ENCODE data around the gene IBA57.
"Not testable (repeated sequence)": the region's sequence is repeated elsewhere in the genome, so short reads cannot be mapped to it uniquely, and the experiment has no call there.

IBA57 gene

DNA sequence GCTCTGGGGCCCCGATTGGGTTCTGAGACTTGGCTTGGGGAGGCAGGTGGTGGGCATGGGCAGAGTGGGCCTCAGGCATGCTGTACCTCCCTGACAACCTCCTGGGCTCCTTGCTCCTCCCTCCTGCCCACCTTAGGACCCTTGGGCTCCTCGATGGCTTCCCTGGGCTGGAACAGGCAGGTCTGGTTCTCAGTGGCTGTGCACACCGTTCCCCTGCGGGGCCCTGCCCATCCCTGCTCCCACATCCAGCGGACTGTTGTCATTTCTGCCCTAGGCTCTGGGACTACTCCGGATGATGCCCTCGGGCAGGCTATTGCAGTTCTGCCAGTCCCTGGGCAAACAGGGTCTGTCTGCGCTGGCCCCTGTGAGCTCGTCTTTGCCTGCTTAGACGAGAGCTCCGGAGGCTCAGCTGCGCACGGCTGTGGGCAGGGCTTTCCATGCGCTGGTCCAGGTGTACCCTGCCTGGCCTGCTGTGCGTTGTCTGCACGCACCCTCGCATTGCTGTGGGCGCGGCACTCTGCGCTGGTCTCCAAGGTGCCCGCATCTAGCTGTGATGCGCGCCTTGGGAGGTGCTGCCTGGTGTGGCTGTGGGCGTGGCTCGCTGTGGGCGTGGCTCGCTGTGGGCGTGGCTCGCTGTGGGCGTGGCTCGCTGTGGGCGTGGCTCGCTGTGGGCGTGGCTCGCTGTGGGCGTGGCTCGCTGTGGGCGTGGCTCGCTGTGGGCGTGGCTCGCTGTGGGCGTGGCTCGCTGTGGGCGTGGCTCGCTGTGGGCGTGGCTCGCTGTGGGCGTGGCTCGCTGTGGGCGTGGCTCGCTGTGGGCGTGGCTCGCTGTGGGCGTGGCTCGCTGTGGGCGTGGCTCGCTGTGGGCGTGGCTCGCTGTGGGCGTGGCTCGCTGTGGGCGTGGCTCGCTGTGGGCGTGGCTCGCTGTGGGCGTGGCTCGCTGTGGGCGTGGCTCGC, 8.2 kb downstream of the IBA57 start:
- not testable (repeated sequence) for DNase-seq

DNA sequence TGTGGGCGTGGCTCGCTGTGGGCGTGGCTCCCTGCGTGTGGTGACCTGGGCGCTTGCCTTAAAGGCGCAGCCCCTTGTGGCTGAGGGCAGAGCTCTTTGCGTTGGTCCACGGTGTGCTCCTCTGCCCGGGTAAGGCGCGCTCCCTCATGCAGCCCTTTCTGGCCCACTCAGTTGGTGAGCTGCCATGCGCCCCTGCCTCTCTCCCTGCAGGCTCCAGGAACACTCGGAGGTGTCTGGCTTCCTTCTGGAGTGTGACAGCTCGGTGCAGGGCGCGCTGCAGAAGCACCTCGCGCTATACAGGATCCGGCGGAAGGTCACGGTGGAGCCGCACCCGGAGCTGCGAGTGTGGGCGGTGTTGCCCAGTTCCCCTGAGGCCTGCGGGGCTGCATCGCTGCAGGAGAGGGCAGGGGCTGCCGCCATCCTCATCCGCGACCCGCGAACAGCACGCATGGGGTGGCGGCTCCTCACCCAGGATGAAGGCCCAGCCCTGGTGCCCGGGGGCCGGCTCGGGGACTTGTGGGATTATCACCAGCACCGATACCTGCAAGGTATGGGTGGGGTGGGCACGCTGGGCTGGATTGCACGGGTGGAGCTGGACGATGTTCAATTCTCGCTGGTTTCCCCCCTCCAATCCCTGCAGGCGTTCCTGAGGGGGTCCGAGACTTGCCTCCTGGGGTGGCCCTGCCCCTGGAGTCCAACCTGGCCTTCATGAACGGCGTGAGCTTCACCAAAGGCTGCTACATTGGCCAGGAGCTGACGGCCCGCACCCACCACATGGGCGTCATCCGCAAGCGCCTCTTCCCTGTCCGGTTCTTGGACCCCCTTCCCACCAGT, 9.1 kb downstream of the IBA57 start:
- DNase-seq, result no peak

DNA sequence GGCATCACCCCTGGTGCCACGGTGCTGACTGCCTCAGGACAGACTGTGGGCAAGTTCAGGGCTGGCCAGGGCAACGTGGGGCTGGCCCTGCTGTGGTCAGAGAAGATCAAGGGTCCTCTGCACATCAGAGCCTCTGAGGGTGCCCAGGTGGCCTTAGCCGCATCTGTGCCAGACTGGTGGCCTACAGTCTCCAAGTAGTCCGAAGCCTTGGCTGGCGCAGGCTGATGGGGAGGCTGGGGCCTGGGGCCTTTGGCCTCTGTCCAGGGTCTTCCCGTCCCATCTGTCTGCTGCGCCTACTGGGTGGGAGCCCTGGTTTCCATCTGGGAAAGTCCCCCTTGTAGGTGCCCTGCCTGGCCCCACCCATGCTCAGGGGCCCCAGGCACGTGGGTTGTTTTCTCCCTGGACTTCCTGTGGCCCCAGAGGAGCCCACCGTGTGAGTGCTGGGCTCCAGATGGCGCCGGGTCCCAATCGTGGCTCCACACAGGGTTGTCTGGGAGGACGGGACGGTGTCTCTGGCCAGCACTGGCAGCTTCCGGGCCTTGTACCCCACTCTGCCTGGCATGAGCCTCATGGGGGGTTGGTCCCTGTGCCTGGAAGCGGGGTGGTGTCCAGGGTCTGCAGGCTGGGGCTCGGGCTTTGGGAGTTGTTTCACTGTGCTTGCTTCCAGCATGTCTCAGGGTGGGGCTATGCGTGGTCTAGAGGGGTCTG, 9.9 kb downstream of the IBA57 start:
- DNase-seq, result no peak

DNA sequence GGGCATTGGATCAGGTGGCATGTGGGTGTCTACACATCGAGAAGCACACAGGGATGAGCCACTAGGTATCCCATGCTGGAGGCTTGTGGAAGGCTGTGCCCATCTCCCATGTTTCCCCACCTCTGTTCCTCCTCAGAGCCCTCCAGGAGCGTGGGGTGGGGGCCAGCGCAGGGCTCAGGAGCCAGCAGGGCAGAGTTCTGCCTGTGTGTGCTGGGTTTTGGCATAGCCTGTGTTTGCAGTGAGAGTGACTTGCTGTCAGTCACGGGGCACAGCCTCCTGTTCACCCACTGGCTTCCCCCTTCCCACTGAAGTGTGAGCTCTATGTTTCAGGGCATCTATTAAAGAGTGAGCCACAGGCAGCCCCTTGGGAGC, 10.4 kb downstream of the IBA57 start:
- DNase-seq, result no peak

DNA sequence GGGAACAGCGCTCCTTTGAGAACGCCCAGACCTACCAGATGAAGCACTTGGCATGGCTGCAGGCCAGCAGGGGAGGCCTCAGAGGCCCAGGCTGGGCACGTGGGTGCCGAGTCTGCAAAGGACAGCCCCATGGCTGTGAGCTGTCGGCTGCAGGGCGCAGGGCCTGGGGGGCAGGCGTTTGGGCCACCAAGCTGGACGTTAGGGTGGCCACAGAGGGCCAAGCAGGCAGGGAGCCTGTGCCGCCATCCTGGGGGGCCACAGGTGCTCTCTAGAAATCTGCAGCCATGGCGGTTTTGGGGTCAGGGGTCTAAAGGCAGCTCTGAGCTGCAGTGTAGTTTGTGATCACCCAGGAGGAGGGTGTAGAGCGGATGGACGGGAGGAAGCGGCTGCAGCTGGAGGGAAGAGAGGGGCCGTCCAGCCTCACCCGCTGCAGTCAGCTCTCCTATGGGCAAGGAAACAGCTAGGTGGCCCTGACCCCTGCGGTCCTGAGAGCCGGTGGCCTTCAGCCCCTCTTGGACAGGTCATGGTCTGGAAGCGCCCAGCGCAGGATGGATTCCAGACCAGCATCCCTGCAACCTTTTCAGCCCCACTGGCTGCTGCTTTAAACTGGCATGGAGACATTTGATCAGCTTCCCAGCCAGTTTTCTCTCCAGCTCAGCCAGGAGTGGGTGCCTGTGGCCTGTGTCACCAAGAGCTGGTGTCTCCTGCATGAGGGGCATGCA, 11.0 kb downstream of the IBA57 start:
- DNase-seq, result no peak

DNA sequence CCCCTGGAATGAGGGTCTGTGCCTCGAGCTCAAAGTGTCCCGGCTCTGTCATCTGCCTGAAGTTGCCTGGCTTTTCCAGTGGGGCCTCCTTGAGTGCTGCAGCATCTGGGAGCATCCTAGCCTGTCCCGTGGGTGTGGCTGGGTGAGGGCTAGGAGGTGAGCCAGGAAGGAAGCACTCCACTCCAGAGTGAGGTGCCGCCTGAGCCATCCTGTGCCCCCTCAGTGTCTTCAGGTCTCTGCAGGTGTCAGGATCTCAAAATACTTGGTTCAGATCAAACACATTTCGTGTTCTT, 11.5 kb downstream of the IBA57 start:
- DNase-seq, result no peak

DNA sequence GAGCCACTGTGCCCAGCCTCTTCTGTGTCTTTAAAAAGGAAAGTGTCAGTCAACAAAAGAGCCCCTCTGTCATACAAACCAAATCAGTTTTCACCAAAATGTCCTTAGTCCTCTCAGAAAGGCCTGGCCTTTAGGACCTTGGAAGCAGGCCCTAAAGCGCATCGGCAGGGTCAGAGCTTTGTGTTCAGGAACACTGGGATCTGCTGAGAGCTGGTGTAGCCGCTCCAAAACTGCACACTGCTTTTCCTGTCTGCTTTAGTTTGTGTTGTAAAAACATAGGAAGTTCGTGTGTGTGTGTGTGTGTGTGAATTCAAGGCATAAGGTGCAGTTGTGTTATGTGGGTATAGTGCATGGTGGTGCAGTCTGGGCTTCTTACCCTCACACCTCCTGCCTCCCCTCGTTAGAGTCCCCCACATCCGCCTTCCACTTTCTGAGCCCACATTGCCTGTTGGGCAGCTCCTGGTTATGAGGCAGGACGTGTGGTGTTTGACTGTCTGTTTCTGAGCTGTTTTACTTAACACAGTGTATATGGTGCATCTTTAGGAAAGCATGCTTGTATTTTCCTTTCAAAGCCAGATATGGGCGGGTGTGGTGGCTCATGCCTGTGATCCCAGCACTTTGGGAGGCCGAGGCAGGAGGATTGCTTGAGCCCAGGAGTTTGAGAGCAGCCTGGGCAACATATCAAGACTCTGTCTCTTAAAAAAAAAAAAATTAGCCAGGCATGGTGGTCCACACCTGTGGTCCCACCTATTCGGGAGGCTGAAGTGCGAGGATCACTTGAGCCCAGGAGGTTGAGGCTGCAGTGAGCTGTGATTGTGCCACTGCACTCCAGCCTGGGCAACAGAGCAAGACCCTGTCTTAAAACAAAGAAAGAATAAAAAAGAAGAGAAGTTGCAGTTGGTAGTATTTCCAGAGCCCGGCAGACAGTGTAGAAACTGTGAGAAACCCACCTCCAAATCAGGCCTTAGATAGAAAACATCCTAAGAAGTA, 12.4 kb downstream of the IBA57 start:
- no peak for DNase-seq

DNA sequence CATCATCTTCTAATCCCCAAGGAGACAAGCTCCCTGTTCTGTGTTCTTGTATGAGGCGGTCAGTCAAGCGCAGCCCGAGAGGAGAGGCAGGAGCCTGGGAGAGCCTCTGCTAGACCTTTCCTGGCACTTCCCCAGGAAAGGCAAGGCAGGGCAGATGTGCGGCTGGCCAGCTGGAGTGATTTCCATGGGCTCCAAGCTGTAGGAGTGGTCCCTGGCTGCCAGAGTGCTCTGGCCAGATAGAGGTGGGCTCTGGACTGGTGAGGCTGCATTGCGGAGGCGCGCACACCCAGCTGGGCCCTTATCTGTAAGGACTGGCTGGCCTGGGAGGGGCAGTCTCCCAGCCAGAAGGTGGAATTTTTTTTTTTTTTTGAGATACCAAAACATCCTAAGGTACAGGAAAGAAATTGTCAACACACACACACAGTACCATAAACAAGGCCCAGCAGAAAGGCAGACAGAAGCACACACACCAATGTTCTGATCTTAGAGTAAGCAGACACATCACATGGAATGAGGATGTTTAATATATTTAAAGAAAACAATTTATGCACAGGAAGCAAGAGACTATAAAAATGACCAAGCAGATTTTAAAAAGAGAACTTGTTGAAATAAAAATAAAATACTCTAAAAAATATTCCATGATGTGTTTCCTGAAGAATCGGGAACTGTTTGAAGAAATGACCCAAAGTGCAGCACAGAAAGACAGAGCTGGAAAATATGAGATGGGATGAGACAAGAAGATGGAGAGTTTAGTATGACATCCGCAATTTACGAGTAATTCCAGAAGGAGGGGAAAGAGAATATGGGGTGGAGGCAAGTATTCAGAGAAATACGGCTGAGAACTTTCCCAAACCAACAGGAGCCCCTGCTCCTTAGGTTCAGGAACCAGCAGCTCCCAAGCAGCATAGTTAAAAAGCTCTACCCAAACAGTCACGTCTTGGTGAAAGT, 13.4 kb downstream of the IBA57 start:
- no peak for DNase-seq

DNA sequence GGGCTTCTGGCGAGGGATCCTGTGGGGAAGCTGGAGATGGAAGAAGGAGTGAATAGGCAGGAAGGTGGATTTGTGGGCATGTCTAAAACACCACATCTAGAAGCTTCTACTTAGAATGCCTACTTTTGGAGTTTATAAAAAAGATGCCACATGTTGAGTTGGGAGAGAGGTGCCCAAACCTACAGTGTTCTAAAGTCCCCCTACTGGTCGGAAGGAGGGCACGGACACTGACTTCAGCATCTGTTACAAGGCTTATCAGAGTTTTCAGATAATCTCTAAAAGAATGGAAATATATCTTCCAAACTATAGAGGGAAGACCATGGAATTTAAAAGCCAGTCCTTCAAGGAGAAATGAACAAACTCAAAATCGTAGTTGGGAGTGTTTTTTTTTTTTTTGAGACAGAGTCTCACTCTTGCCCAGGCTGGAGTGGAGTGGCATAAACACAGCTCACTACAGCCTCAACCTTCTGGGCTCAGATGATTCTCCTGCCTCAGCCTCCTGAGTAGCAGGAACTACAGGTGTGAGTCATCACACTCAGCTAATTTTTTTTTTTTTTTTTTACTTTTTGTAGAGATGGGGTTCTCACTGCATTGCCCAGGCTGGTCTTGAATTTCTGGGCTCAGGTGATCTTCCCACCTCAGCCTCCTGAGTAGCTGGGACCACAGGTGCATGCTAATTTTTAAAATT, 14.8 kb downstream of the IBA57 start:
- no peak for DNase-seq

DNA sequence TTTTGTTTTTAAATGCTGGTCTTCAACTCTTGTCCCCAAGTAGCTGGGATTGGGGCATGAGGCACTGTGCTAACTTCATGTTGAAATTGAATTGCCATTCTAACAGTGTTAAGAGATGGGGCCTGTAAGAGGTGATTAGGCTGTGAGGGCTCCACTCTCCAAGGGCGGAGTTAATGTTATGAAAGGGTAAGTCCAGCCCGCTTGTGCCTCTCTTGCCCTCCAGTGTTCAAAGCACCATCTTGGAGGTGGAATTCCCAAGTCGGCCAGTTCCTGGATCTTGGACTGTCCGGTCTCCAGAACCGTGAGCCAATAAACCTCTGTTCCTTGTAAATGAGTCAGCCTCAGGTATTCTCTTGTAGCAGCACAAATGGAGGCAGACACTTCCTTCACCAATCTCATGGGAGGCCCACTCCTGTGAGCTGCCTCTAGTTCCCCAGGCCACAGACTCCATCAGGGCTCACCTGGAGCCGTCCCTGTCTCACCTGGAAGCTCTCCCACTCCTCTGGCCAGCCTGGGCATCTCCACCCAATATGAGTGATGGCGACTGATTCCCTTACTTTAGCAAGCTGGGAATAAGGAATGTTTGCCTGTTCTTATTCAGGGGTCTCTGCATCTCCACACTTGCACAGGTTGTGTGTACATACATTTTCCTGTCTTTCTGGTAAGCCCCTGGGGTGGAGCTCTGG, 15.5 kb downstream of the IBA57 start:
- no peak for DNase-seq

DNA sequence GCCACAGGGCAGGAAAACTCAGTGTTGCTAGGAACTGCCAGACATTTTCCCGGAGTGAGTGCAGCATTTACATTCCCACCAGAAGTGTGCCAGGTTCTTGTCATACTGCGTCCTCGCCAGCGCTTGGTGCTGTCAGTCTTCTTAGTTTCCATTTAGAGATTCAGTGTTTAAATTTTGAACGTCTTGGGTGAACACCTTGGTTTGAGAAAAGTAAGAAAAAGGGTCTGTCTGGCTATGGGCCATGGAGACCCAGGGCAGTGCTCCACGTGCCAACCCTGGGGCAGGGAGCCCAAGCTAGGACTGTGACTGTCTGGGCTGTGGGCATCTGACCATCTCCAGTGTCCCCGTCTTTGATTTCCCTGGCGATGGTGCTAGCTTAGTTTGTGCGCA, 16.0 kb downstream of the IBA57 start:
- DNase-seq, result no peak

DNA sequence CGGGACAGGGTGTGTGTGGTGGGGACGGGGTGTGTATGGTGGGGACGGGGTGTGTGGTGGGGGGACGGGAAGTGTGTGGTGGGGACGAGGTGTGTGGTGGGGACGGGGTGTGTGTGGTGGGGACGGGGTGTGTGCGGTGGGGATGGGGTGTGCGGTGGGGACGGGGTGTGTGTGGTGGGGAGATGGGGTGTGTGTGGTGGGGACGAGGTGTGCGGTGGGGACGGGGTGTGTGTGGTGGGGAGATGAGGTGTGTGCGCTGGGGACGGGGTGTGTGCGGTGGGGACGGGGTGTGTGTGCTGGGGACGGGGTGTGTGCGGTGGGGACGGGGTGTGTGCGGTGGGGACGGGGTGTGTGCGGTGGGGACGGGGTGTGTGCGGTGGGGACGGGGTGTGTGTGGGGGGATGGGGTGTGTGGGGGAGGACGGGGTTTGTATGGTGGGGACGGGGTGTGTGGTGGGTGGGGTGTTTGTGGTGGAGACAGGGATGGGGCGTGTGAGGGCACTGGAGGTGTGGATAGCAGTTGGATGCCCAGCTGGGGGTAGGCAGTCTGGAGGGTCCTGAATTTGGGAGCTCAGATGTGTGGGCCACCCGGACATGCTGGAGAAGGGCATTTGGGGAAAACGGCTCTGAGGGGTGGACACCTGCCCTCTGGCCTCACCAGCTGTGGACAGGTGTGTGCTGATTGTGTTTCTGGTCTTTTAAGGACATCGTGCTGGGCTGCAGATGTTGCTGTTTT, 16.9 kb downstream of the IBA57 start:
- DNase-seq, result no peak

DNA sequence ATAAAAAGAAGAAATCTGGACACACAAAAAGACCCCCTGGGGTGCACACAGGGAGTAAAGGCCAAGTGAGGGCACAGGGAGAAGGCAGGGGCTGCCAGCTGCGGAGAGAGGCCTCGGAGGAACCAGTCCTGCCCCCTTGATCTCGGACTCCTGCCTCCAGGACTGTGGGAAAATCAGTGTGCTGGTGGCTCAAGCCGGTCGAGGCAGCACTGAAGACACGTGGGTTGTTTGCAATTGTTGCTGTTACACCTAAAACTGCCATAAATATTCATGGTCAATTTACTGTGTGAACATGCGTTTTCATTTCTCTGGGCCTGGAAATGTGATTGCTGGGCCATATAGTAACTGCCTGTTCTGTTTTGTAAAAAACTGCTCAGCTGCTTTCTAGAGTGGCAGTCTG, 18.5 kb downstream of the IBA57 start:
- no peak for DNase-seq

DNA sequence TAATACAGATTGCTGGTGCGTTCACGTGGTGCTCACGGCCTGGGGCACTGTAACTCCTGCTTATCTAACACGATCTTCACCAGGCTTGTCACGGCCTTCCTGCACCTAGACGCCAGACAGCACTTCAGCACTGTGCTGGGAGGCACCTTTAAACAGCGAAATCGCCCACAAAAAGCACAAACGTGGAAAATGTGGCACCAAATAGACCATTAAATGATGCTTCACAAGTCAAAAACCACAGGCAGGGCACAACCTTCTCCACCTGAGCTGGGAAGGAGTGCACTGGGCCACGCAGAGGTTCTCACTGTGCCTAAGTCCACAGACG, 20.0 kb downstream of the IBA57 start:
- DNase-seq, result no peak

DNA sequence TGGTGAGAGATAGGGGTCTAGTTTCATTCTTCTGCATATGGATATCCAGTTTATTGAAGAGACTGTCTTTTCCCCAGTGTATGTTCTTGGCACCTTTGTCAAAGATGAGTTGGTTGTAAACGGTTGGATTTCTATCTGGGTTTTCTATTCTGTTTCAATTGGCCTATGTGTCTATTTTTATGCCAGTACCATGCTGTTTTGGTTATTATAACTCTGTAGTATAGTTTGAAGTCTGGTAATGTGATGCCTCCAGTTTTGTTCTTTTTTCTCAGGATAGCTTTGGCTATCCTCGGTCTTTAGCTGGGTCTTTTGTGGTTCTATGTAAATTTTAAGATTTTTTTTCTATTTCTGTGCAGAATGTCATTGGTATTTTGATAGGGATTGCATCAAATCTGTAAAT, 22.6 kb downstream of the IBA57 start:
- not testable (repeated sequence) for DNase-seq

DNA sequence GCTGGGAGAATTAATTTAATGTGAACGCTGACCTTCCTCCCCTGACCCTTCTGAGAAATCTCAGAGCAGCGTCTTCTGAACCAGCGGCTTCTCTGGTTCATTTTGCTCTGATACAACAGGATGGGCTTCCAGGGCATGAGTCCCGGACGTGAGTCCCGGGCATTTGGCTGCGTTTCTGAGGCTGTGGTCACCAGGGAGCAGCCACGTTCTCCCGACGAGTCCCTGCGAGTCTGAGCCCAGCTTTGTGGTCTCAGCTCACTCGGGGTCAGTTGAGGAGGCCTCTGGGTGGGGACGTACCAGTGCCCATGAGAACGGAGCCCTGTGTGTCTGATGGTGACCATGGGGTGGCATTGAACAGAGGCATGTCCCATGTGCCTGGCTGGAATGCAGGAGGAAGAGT, 24.6 kb downstream of the IBA57 start:
- DNase-seq, result no peak

DNA sequence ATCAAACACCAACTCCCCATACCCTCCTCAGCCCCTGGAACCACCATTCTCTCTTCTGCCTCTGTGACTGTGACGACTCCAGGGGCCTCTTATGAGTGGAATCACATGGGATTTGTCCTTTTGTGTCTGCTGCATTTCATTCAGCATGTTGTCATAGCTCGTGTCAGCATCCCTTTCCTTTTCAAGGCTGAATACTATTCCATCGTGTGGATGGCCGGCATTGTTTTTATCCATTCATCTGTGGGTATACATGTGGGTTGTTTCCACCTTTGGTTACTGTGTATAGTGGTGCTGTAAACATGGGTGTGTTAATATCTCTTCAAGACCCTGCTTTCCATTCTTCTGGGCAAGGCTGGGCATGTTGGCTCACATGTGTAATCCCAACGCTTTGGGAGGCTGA, 25.2 kb downstream of the IBA57 start:
- DNase-seq, result no peak

DNA sequence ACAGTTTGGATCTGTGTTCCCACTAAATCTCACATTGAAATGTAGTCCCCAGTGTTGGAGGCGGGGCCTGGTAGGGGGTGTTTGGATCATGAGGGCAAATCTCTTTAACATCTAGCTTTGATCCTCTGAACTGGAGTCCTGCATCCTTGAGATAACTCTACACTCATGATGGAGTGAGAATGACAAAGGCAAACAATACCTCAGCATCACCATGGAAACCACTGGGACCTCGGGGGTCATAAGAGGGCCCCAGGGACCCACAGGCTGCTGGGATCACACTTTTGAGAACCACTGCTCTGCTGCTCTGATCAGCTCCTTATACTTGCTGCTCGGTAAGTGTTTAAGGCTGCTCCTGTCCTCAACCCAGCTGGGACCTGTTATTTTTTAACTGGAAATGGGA, 28.8 kb downstream of the IBA57 start:
- no peak for DNase-seq
